T1000 (cell line): Measurements from ENCODE around the gene CYREN.
A peak's percentile ranks its signal among the peaks of the same experiment; 100 is the strongest.
"Not testable (repeated sequence)": the region's sequence is repeated elsewhere in the genome, so short reads cannot be mapped to it uniquely, and the experiment has no call there.

Experiments
- DNase-seq: peaks from one replicate; lab custom pipeline; 2025; ENCODE audit warnings: mixed read lengths; lab: John Stamatoyannopoulos, UW

Gene CYREN

GRCh38 chr7:135170274-135170997 is at the start of gene CYREN:
CYREN (minus strand) TSS chr7:135170707; CDS start chr7:135168922, 1,785 bp downstream.
- DNase-seq, result peak; percentile 81

GRCh38 chr7:135217645-135218509 is 47.4 kb upstream of the CYREN start:
- DNase-seq, result no peak

DNA sequence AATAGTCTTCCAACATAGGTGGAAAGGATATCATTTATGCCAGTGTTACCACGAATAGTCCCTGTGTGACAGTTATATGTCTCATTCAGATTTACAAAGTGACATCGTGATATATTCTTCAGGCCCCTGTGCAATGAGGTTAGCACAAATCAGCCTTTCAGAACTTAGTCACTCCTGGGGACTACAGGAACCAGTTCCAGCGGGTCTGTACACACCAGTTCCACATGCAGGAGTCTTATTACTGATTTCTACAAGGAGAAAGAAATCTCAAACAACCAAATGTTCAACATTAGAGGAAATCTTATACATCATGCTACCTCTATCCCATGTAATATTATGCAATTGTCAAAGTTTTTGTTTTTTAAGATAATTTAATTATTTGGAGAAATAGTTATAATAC is 45.2 kb upstream of the CYREN start:
- DNase-seq, result no peak

GRCh38 chr7:135215180-135215579 is 44.7 kb upstream of the CYREN start:
- no peak for DNase-seq

DNA sequence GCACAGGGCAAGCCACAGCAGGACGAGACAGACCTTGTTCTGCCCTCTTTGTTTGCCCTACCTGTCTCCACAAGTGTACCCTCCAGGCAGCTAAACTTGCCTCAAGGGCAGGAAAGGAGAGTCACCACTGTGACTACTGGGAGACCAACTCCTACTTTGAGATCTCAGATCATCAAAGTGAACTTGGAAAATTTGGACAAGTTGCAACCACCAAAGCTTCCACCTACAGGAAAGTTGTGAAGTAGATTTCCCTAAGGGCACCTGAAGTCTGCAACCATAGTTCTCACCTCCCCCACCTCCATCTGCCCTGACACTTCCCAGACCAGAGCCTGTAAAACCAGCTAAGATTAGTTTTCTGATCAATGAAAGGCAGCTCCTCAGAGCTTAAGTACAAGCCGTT is 43.3 kb upstream of the CYREN start:
- DNase-seq, result no peak

GRCh38 chr7:135211946-135212685 is 41.6 kb upstream of the CYREN start:
- DNase-seq, result not testable (repeated sequence)

GRCh38 chr7:135211179-135211945 is 40.9 kb upstream of the CYREN start, which contains the start of gene WDR91:
WDR91 (minus strand) TSS chr7:135211526; CDS start chr7:135211502, 24 bp downstream.
- DNase-seq, result peak; percentile 80

GRCh38 chr7:135210888-135211178 is 40.3 kb upstream of the CYREN start:
- DNase-seq, result no peak

DNA sequence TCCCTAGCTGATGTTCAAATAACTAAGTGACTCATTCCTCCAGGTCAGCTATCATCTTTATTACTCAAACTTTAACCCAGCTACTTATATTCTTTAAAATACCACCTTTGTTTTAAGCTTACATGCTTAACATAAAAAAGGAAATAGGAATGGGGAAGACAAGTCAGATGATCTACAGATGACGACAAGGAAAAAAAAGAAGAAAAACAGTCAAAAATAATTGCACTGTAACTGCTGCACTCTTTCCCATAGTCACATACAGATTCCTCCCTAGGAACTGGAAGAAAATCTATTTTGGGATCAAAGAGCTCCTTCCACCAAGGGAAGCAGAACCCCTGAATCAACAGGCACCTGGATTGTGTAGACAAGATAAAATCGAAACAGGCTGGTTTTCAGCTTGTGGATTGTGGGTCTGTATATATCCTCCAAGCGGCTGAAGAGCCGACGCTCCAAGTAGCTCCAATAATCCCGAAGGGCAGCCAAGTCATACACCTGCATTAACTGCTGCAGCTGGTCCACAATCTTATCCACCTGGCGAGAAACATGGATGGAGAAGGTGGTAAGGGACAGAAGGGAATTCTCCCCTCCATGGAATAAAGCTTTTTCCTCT is 38.8 kb upstream of the CYREN start:
- DNase-seq, result no peak

DNA sequence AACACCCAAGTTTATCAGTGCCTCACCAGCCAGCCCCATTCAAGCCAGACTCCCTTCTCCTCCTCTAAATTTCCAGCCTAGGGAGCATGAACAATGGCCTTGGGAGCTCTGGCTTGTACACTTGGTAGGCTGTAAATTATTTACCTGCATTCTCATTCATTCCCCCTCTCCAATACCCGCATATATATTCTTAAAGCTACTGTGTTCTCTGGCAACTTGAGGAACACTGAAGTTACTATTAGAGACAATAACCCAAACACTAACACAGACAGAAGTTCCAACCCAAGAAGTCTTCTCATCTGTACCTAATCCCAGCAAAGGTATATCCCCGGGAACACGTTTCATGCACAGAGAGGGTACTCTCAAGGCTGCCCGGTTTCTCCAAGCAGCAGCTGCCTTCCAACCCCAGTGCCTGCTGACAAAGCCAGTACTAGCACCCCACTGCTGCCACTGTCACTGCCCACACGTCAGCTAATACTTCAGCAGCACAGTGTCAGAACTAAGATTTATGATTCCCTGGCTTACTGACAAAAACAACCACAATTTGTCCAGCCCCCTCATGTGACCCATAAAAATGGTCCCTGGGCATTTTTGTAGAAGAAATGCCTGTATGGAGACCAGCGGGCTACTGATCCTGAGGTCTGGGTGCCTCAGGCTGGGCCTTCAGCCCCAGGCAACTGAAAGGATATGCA is 37.7 kb upstream of the CYREN start:
- DNase-seq, result no peak

GRCh38 chr7:135207406-135208101 is 37.0 kb upstream of the CYREN start:
- no peak for DNase-seq

DNA sequence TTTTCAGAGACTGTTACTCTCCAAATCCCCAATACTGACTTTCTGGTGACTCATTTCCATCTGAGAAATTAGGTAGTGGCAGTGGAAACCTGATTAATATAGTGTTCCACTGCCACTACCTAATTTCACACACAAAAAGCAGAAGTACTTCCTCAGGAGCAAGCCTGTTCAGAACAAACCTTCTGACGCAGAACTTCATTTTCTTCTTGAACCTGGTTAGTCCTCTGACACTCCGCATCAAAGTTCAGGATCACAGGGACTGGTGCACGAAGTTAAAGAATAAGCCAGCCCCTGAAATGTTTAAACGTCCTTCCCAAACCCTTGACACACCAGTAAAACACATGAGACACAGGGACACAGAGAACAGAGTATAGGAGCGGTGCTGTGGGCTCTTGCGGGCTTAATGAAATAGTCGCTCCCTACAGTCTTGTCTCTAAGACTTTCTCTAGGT is 36.5 kb upstream of the CYREN start:
- DNase-seq, result no peak

DNA sequence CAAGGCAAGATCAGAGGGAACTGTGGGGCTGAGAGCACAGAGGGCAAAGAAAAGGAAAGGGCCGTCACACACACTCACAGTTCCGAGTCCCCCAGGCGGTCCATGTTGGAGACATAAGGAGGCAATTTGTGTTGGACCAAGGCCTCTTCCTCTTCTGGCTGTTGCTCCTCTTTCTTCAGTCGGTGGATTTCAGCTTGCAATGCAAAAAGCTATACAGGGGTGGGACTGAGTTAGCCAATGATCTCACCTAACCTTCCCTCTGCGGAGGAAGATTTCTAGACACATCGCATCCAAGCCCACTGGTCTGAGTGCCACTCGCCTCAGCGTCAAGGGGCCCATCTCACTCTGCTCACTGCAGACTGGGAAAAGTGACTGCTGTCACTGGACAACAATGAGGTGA is 35.3 kb upstream of the CYREN start:
- DNase-seq, result no peak

DNA sequence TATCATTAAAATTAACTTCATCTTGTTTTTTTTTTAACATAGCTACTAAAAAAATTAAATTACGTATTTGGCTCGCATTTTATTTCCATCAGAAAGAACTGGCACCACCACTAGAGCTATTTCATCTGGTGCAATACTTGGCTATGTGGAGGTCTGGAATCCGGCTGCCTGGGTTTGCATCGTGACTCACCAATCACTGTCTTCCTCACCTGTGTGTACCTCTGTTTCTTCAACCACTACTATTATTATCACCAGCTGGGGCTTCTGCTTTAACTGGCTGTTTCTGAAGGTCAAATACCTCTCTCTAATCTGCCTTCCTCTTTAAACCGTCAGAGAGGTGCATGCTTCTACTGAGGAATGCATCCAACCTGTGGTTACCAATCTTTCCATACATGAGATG is 34.4 kb upstream of the CYREN start:
- no peak for DNase-seq

- no peak for DNase-seq
Observed at GRCh38 chr7:135204341-135204749, 33.8 kb upstream of the CYREN start.

DNA sequence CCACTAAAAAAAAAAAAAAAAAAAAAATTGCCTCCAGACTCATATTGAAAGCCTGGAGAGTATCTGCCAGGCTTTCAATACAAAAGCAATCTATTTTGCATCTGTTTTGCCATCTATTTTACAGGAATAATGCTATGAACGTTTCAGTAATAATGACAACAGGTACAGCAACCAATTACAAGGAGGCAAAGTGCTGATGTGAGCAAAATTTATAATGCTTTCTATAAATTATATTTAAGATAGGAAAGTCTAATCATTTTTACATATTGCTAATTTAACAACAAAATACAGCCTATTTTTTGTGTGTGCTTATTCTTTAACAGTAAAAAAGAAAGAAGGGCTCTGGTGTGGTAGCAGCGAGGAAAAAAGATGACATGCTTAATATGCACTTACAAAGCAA is 30.8 kb upstream of the CYREN start:
- no peak for DNase-seq

DNA sequence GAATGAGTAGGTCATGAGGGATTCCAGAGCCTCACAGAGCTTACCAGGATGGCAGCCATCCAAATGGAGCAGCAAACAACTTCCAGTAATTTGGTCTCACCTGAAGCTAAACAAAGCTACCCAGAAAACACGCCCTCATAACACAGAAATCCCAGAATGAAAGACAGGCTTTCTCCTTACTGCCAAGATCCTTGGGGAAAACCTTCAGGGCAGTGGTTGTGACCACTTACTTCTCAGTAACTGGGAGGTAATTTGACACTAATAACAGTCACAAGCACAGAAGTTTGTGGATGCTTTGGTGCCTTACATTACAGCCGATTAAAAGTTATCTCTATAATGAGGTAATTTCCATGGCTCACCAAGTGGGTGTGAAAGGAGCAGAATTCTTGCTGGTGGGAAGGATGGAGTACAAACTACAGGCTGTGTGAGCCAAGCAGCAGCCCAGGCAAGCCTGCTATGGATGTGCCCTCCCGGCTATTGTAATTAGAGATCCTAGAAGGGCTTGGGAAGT is 30.4 kb upstream of the CYREN start:
- no peak for DNase-seq

DNA sequence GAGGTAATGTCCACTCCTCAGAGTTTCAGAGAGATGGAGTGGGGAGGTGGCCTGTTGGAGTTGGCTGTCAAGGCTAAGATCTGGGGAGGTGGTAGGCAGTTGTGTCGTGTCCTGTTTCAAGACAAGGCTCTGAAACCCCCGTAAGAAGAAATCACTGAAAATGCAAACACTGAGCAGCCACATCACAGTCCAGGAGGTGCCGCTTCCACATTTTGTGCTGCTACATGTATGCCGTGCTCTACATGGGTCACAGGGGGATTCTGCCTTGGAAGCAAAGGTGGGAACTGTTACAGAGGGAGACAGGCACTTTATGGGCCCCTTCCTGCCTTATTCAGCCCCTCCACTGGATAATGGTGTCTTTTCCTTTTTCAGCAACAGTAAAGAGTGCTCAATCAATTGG is 28.9 kb upstream of the CYREN start:
- DNase-seq, result no peak

- DNase-seq, result no peak
Observed at GRCh38 chr7:135197906-135198655, 27.6 kb upstream of the CYREN start.
